ENCODE results near the gene LRG1. TPM values are rescaled to one million over a fixed set of nuclear protein-coding genes. Genes with fewer than 3 reads are reported as not detected.
A peak's percentile ranks its signal among the peaks of the same experiment; 100 is the strongest.

Gene LRG1
- total and polyA plus RNA-seq, 9 of the 15 experiments (the other 6 are each of a cell fraction or from before 2014, with no cell fraction given): 1.5 to 11.9 (median 8.7) TPM

- no peaks in the 10 kb centered on the region for H3K36me3 ChIP-seq (ENCODE audit: control insufficient read depth, insufficient read depth, low read length)
- H3K9me3 ChIP-seq (replicated peaks; ENCODE audit: control insufficient read depth, insufficient read depth, low read depth, low read length): no peaks in the 10 kb centered on the region
- H3K79me2 ChIP-seq (ENCODE audit: control insufficient read depth, insufficient read depth, low read length): no peaks in the 10 kb centered on the region
- H4K20me1 ChIP-seq (replicated peaks; ENCODE audit: control insufficient read depth, insufficient read depth, low read length): no peaks in the 10 kb centered on the region
- FAIRE-seq (no peak), ATAC-seq (peak; percentile 77), DNase-seq (ENCODE audit: extremely low read depth in 1 of 4, low spot score in 3 of 4) (peak in 1 of 4 experiments; percentile 50)
- in situ Hi-C loops (cut with MboI) (no loop called here), intact Hi-C loops (cut with micrococcal nuclease) (no loop called here)
- 53% methylated on average over 20 of the region's 32 CpGs for whole genome bisulfite sequencing (ENCODE audit: insufficient coverage, low coverage, missing lambda C conversion rate)
- no TSS peak for BruUV-seq (replicated peaks)
- POLR2A ChIA-PET: interaction anchor here (0.8 to 1.1 kb wide), 3 partner anchors 8 to 86 kb away, joined by 3 to 5 read pairs (median 4); no protein-coding TSS in a partner anchor
- CTCF ChIA-PET (ENCODE audit: low intra/inter-chr PET ratio): no interaction called here
- no peaks in the 10 kb centered on the region for H3K27me3 ChIP-seq (ENCODE audit: control insufficient read depth in 2 of 2, insufficient read depth in 2 of 2, low read length in 2 of 2)
- H3K9ac ChIP-seq (ENCODE audit: insufficient read depth in 1 of 2, low read depth in 2 of 2, low read length in 2 of 2): no peak overlapping the region; a peak in 1 of 4 replicates
- H2AFZ ChIP-seq (ENCODE audit: low read depth, low read length): no peak overlapping the region
- H3K9me1 ChIP-seq (ENCODE audit: control insufficient read depth, insufficient read depth, low read length): no peaks in the 10 kb centered on the region
- H3K4me1 ChIP-seq (replicated peaks in 1 of 2; ENCODE audit: control insufficient read depth in 2 of 2, insufficient read depth in 2 of 2, low read length in 2 of 2): peaks cover 0 to 37% of the 10 kb centered on the region in 2 experiments; a peak in 4 of 5 replicates
- no peak overlapping the region for H3K4me3 ChIP-seq
- no peak overlapping the region for H3K27ac ChIP-seq (ENCODE audit: extremely low read depth, low read depth, low read length)
- no peak overlapping the region for H3K4me2 ChIP-seq (ENCODE audit: insufficient read depth, low read length)
- TF ChIP-seq TFAM (CRISPR knock-in tag; conservative IDR thresholded peaks at IDR 0.05) (no peak), PHF20 (IDR thresholded peaks at IDR 0.05; ENCODE audit: partially characterized antibody) (no peak), POLR2G (IDR thresholded peaks at IDR 0.05; ENCODE audit: low read depth, low read length) (0 out of 2 replicates have a peak, but pooled peaks have one; percentile 24), KDM1A (IDR thresholded peaks at IDR 0.05) (peak; percentile 49 to 83; a peak in 3 of 4 replicates), PTBP1 (IDR thresholded peaks at IDR 0.05; ENCODE audit: low read depth, low read length) (0 out of 2 replicates have a peak, but pooled peaks have one; percentile 73), CEBPG (CRISPR knock-in tag; IDR thresholded peaks at IDR 0.05) (no peak), CEBPG (tag; conservative IDR thresholded peaks at IDR 0.05 in 1 of 2, IDR thresholded peaks at IDR 0.05 in 1 of 2) (no peak), ATF7 (IDR thresholded peaks at IDR 0.05) (no peak), HNRNPK (IDR thresholded peaks at IDR 0.05; ENCODE audit: low read depth, low read length, poor library complexity, severe bottlenecking) (no peak), HEY1 (CRISPR knock-in tag; IDR thresholded peaks at IDR 0.05; ENCODE audit: borderline replicate concordance) (no peak), MTF1 (CRISPR knock-in tag; IDR thresholded peaks at IDR 0.05; ENCODE audit: borderline replicate concordance) (no peak), ZFP36 (IDR thresholded peaks at IDR 0.05; ENCODE audit: low read depth, low read length, partially characterized antibody) (peak; percentile 90), RBM39 (optimal IDR thresholded peaks at IDR 0.05; ENCODE audit: low read depth, low read length) (no peak), RERE (CRISPR knock-in tag; IDR thresholded peaks at IDR 0.05; ENCODE audit: borderline replicate concordance) (no peak), NCOR1 (IDR thresholded peaks at IDR 0.05) (no peak), ZNF699 (CRISPR knock-in tag; IDR thresholded peaks at IDR 0.05; ENCODE audit: insufficient replicate concordance) (no peak), SAFB2 (IDR thresholded peaks at IDR 0.05; ENCODE audit: borderline replicate concordance, low read depth, low read length, severe bottlenecking) (no peak)
Measured at GRCh38 chr19:4547303-4548237, 7.7 kb upstream of the LRG1 start.
